K562 (cell line): ENCODE results near the gene GALNT12. TPM values are rescaled to one million over a fixed set of nuclear protein-coding genes. Genes with fewer than 3 reads are reported as not detected.

Source experiments
- ATF3 ChIP-seq, 2 experiments: fragments of 450-650 bp in 1 of 2; sonication (generic) in 1 of 2; formaldehyde crosslinking in 1 of 2; IDR thresholded peaks in 1 of 2; conservative IDR thresholded peaks in 1 of 2; 2 replicates each; pipeline versions ENCODE4 v1.6.1 to v1.8.1; 2016 to 2023; ENCODE audit warnings: mild to moderate bottlenecking in 2 of 2, moderate library complexity in 2 of 2, inconsistent platforms in 1 of 2, missing genetic modification reagents in 1 of 2
- C11orf30 ChIP-seq: fragments of 450-650 bp; IDR thresholded peaks from 2 replicates; pipeline ENCODE4 v1.6.1; 2016; ENCODE audit warnings: low read depth, mild to moderate bottlenecking
- CHD7 ChIP-seq: fragments of 200-600 bp; sonication (generic); IDR thresholded peaks from one replicate; pipeline ENCODE4 v1.6.1; 2012; ENCODE audit warnings: mild to moderate bottlenecking, low read depth, low read length, inconsistent platforms
- E4F1 ChIP-seq: fragments of 250-450 bp; sonication (Bioruptor Pico); IDR thresholded peaks from 2 replicates; pipeline ENCODE4 v1.5.0; 2021; ENCODE audit warnings: mild to moderate bottlenecking, borderline replicate concordance
- FOXP1 ChIP-seq: sonication (generic); formaldehyde crosslinking; IDR thresholded peaks from 2 replicates; pipeline ENCODE4 v1.8.0; 2022; ENCODE audit warnings: mild to moderate bottlenecking, missing genetic modification reagents
- RBM34 ChIP-seq: fragments of 200-400 bp; formaldehyde crosslinking; IDR thresholded peaks from 2 replicates; pipeline ENCODE4 v1.6.1; 2018; ENCODE audit warnings: low read length, borderline replicate concordance; ENCODE audit not compliant: insufficient read depth
- ZKSCAN8 ChIP-seq: fragments of 200-800 bp; sonication (Bioruptor generic); IDR thresholded peaks from 2 replicates; pipeline ENCODE4 v1.6.1; 2016; ENCODE audit warnings: missing genetic modification characterization, missing compliant biosample characterization
- ZNF395 ChIP-seq: fragments of 200-800 bp; sonication (Bioruptor generic); IDR thresholded peaks from 2 replicates; pipeline ENCODE4 v1.6.1; 2017; ENCODE audit warnings: missing genetic modification characterization, missing compliant biosample characterization
- polyA plus RNA-seq, 8 experiments: library from polyadenylated mRNA; depleted of rRNA in 4 of 8; stranded (reverse) in 5 of 8; unstranded in 3 of 8; fragments of >200 nt; fragmentation: Nextera tagmentation in 2 of 8; fragmentation: Illumina TruSeq in 1 of 8; extraction: Ambion mirVana in 2 of 8; extraction: Trizol in 1 of 8; gene quantifications; 2 replicates each; pipeline versions ENCODE4 v1.2.1 to v1.2.3, GENCODE V29; 2011 to 2014; ENCODE audit warnings: inconsistent platforms in 1 of 8, missing spikeins in 1 of 8
- total RNA-seq, 7 experiments: library from RNA; depleted of rRNA in 6 of 7; stranded (reverse); fragments of >200 nt in 6 of 7; fragmentation: Illumina TruSeq in 2 of 7; extraction: Trizol in 2 of 7; gene quantifications; 2 replicates each; pipeline versions ENCODE4 v1.2.1 to v1.2.3, GENCODE V29; 2011 to 2021; ENCODE audit warnings: low replicate concordance in 1 of 7

The GALNT12 gene
- total and polyA plus RNA-seq, 9 of the 15 experiments (the other 6 are each of a cell fraction or from before 2014, with no cell fraction given): 29.7 to 82.9 (median 44.2) TPM

- TF ChIP-seq ATF3 (IDR thresholded peaks at IDR 0.05) (peak; percentile 26; the same call in 1 of the 2 replicates), ATF3 (CRISPR knock-in tag; conservative IDR thresholded peaks at IDR 0.05) (no peak), C11orf30 (no peak), RBM34 (no peak), FOXP1 (CRISPR knock-in tag) (peak; percentile 77; the same call in 1 of the 2 replicates), CHD7 (no peak), E4F1 (CRISPR knock-in tag) (no peak), ZKSCAN8 (CRISPR knock-in tag) (peak; percentile 35; the same call in 1 of the 2 replicates), ZNF395 (CRISPR knock-in tag) (peak; percentile 91)
These were observed 25.9 kb downstream of the GALNT12 start (continued) for GRCh38 chr9:98833090-98833956.
